HL-60 (cell line): Measurements from ENCODE around the gene CTNNA1.

Experiments
- DNase-seq, 2 experiments: peaks; one replicate each; pipeline ENCODE4 v3.0.0-alpha.2; 2010 to 2020; ENCODE audit warnings: low read depth in 1 of 2, low spot score in 1 of 2
- H3K27ac ChIP-seq: fragments of 250-450 bp; sonication (Bioruptor Pico); replicated peaks from 2 replicates; pipeline ENCODE4 v1.5.1; 2020; ENCODE audit warnings: mild to moderate bottlenecking, moderate library complexity
- H3K27me3 ChIP-seq: fragments of 250-450 bp; sonication (Bioruptor Pico); 2 replicates; pipeline ENCODE4 v1.5.1; 2021; ENCODE audit warnings: mild to moderate bottlenecking, moderate library complexity; ENCODE audit not compliant: insufficient read depth, poor library complexity, severe bottlenecking
- H3K4me3 ChIP-seq: replicated peaks from 2 replicates; pipeline ENCODE4 v1.5.1; 2011; ENCODE audit warnings: mild to moderate bottlenecking, control low read depth, low read length; ENCODE audit not compliant: insufficient read depth
- GABPA ChIP-seq: IDR thresholded peaks from 2 replicates; pipeline ENCODE4 v1.6.1; 2012; ENCODE audit warnings: low read depth
- POLR2AphosphoS5 ChIP-seq: IDR thresholded peaks from 2 replicates; pipeline ENCODE4 v1.6.1; 2012; ENCODE audit warnings: low read depth
- SPI1 ChIP-seq: IDR thresholded peaks from 2 replicates; pipeline ENCODE4 v1.6.1; 2012; ENCODE audit warnings: low read depth, mild to moderate bottlenecking, borderline replicate concordance
- TF ChIP-seq, protein P1 (sequence below): IDR thresholded peaks from 2 replicates; pipeline ENCODE4 v1.6.1; 2012; ENCODE audit warnings: low read depth; ENCODE audit not compliant: insufficient replicate concordance
- TF ChIP-seq, protein P2 (sequence below): IDR thresholded peaks from one replicate; pipeline ENCODE4 v1.5.1; 2011; ENCODE audit warnings: low read length, control low read depth, inconsistent platforms; ENCODE audit not compliant: insufficient read depth

The CTNNA1 gene

DNA sequence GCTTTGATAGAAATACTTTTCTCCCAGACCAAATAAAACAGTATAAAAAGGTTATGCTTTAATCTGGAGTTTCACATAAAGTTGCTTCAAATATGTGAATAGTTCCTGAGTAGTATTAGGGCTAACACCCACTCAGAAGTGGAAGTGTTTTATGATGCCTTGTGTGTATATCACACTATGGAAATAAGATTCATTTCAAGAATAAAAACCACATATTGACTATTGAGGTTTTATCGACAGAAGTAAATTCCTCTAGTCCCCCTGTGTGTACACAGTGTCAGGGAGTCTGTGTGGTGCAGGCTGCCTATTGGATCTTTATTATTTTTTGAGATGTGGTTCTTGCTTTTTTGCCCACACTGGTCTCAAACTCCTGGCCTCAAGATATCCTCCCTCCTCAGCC is 142.7 kb downstream of the CTNNA1 start:
- Histone ChIP-seq H3K27ac (no peak overlapping the region), H3K27me3 (no peaks in the 10 kb centered on the region), H3K4me3 (no peak overlapping the region)
- DNase-seq: no peak
- TF ChIP-seq SPI1 (no peak), GABPA (no peak), POLR2AphosphoS5 (no peak)
- TF ChIP-seq, protein P1, sequence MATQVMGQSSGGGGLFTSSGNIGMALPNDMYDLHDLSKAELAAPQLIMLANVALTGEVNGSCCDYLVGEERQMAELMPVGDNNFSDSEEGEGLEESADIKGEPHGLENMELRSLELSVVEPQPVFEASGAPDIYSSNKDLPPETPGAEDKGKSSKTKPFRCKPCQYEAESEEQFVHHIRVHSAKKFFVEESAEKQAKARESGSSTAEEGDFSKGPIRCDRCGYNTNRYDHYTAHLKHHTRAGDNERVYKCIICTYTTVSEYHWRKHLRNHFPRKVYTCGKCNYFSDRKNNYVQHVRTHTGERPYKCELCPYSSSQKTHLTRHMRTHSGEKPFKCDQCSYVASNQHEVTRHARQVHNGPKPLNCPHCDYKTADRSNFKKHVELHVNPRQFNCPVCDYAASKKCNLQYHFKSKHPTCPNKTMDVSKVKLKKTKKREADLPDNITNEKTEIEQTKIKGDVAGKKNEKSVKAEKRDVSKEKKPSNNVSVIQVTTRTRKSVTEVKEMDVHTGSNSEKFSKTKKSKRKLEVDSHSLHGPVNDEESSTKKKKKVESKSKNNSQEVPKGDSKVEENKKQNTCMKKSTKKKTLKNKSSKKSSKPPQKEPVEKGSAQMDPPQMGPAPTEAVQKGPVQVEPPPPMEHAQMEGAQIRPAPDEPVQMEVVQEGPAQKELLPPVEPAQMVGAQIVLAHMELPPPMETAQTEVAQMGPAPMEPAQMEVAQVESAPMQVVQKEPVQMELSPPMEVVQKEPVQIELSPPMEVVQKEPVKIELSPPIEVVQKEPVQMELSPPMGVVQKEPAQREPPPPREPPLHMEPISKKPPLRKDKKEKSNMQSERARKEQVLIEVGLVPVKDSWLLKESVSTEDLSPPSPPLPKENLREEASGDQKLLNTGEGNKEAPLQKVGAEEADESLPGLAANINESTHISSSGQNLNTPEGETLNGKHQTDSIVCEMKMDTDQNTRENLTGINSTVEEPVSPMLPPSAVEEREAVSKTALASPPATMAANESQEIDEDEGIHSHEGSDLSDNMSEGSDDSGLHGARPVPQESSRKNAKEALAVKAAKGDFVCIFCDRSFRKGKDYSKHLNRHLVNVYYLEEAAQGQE: no peak
- TF ChIP-seq, protein P2, sequence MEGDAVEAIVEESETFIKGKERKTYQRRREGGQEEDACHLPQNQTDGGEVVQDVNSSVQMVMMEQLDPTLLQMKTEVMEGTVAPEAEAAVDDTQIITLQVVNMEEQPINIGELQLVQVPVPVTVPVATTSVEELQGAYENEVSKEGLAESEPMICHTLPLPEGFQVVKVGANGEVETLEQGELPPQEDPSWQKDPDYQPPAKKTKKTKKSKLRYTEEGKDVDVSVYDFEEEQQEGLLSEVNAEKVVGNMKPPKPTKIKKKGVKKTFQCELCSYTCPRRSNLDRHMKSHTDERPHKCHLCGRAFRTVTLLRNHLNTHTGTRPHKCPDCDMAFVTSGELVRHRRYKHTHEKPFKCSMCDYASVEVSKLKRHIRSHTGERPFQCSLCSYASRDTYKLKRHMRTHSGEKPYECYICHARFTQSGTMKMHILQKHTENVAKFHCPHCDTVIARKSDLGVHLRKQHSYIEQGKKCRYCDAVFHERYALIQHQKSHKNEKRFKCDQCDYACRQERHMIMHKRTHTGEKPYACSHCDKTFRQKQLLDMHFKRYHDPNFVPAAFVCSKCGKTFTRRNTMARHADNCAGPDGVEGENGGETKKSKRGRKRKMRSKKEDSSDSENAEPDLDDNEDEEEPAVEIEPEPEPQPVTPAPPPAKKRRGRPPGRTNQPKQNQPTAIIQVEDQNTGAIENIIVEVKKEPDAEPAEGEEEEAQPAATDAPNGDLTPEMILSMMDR: no peak

DNA sequence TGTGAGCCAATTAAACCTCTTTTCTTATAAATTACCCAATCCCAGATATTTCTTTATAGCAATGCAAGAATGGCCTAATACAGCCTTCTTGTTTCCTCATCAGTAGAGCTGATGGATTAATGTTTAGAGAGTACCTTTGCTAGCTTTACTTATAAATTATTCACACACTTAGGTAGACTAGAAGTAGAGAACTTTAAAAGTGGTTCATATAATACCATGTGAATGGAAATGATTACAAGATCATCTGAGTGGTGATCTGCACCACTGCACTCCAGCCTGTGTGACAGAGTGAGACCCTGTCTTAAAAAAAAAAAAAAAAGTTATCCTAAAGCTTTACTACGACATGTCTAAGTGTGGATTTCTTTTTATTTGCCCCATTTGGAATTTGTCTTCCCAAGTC is 145.1 kb downstream of the CTNNA1 start:
- TF ChIP-seq, protein P1: no peak
- TF ChIP-seq POLR2AphosphoS5: no peak
- TF ChIP-seq, protein P2: no peak
- no peak for TF ChIP-seq GABPA
- no peak for TF ChIP-seq SPI1
- Histone ChIP-seq H3K4me3 (no peak overlapping the region), H3K27ac (no peak overlapping the region), H3K27me3 (no peaks in the 10 kb centered on the region)
- no peak for DNase-seq

DNA sequence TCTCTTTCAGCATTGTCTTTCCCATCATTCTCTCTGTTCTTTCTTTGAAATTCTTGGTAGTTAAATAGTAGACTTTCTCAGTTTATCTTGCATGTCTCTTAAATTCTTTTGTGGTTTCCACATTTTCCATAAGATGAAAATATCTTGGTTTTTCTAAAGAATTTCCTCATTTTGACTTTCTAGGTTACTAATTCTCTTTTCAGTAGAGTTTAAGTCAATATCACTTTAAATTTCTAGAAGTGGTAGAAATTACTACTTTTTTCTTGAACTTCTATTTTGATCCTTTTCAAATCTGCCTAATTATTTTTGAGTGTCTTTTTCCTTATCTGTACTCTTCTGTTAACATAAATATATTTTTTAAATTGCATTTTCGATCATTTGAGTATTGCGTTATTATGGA is 145.5 kb downstream of the CTNNA1 start:
- Histone ChIP-seq H3K27ac (no peak overlapping the region), H3K4me3 (no peak overlapping the region), H3K27me3 (no peaks in the 10 kb centered on the region)
- no peak for DNase-seq
- TF ChIP-seq, protein P2: no peak
- TF ChIP-seq, protein P1: no peak
- TF ChIP-seq POLR2AphosphoS5 (no peak), GABPA (no peak), SPI1 (no peak)
